ENCODE results near the gene DLG2. TPM values are rescaled to one million over a fixed set of nuclear protein-coding genes. Genes with fewer than 3 reads are reported as not detected.

DLG2 gene
- total RNA-seq, 3 donors from 2014 or later (not counting 1 experiment from before 2014, with no cell fraction given) = 1.7 to 2.9 (median 2.2) TPM

DNA sequence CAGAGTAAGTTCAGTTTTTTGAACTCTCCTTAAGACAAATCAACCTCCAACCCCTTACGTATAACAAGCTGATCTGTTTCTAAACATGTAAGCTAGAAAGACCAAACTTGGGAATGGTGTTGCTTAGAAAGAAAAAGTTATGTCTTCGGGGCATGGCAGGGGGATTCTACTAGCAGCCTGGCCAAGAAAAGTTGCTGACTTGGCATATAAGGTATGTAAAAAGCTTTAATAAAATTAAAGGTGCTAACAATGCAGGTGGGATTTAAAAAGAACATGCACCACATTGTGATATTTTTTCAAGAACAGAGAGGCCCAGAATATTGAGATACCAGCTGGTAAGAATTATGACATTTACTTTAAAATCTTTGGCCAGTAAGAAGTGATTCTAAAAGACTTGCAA lies 1929.6 kb downstream of the DLG2 start:
- Histone ChIP-seq H3K36me3 (ENCODE audit: control insufficient read depth, insufficient read depth, low read length) (no peaks in the 10 kb centered on the region), H3K27ac (ENCODE audit: low read length) (no peak overlapping the region), H3K4me3 (ENCODE audit: low read length) (no peak overlapping the region), H3K9me3 (ENCODE audit: control insufficient read depth, insufficient read depth, low read length) (peaks cover 3% of the 10 kb centered on the region), H3K4me1 (ENCODE audit: control insufficient read depth, insufficient read depth, low read length) (no peaks in the 10 kb centered on the region), H3K27me3 (ENCODE audit: control insufficient read depth, insufficient read depth, low read length) (no peaks in the 10 kb centered on the region)
- H3K4me1 Mint-ChIP-seq = no peaks in the 10 kb centered on the region
- H3K27me3 Mint-ChIP-seq (ENCODE audit: low read depth in 2 of 2) = no peaks in the 10 kb centered on the region
- H3K27ac Mint-ChIP-seq = no peak overlapping the region
- WGBS (ENCODE audit: insufficient coverage) = 95% methylated on average over 1 of the region's 2 CpGs
- intact Hi-C loops (cut with micrococcal nuclease) = no loop called here
- H3K9me3 Mint-ChIP-seq = peaks cover 6 to 11% of the 10 kb centered on the region in 2 donors
- TF ChIP-seq, protein P1, sequence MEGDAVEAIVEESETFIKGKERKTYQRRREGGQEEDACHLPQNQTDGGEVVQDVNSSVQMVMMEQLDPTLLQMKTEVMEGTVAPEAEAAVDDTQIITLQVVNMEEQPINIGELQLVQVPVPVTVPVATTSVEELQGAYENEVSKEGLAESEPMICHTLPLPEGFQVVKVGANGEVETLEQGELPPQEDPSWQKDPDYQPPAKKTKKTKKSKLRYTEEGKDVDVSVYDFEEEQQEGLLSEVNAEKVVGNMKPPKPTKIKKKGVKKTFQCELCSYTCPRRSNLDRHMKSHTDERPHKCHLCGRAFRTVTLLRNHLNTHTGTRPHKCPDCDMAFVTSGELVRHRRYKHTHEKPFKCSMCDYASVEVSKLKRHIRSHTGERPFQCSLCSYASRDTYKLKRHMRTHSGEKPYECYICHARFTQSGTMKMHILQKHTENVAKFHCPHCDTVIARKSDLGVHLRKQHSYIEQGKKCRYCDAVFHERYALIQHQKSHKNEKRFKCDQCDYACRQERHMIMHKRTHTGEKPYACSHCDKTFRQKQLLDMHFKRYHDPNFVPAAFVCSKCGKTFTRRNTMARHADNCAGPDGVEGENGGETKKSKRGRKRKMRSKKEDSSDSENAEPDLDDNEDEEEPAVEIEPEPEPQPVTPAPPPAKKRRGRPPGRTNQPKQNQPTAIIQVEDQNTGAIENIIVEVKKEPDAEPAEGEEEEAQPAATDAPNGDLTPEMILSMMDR (IDR thresholded peaks at IDR 0.05) = no peak
- no peak for ATAC-seq
- no peak overlapping the region for H3K4me3 Mint-ChIP-seq
- H3K36me3 Mint-ChIP-seq = no peaks in the 10 kb centered on the region
- DNase-seq = no peak

DNA sequence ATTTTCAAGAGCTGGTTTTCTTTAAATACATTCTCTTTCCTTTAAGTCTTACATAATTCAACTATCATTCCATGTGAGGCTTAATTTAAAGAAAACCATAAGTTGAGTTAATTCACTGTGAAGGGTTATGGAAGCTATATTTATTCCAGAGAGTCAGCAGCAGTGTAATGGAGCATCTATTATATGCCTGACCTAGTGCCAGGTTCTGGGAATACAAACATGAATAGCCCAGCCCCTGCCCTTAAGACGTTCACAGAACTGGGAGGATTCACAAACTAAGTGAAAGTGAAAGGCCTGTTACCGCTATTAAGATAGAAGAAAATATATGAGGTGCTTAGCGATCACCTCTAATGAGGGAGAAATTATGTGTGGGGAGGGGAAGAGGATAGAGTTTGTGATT lies 1932.1 kb downstream of the DLG2 start:
- 92% methylated on average over 3 of the region's 3 CpGs for WGBS (ENCODE audit: insufficient coverage)
- H3K4me1 Mint-ChIP-seq = no peaks in the 10 kb centered on the region
- H3K36me3 Mint-ChIP-seq = no peaks in the 10 kb centered on the region
- no peak overlapping the region for H3K27ac ChIP-seq (ENCODE audit: low read length)
- no peak for DNase-seq
- no peak overlapping the region for H3K4me3 Mint-ChIP-seq
- no peak overlapping the region for H3K4me3 ChIP-seq (ENCODE audit: low read length)
- H3K9me3 ChIP-seq (ENCODE audit: control insufficient read depth, insufficient read depth, low read length) = peaks cover 3% of the 10 kb centered on the region
- intact Hi-C loops (cut with micrococcal nuclease) = no loop called here
- H3K4me1 ChIP-seq (ENCODE audit: control insufficient read depth, insufficient read depth, low read length) = no peaks in the 10 kb centered on the region
- peaks cover 6 to 8% of the 10 kb centered on the region in 2 donors for H3K9me3 Mint-ChIP-seq
- TF ChIP-seq, protein P1 (IDR thresholded peaks at IDR 0.05) = no peak
- H3K27me3 ChIP-seq (ENCODE audit: control insufficient read depth, insufficient read depth, low read length) = no peaks in the 10 kb centered on the region
- no peaks in the 10 kb centered on the region for H3K36me3 ChIP-seq (ENCODE audit: control insufficient read depth, insufficient read depth, low read length)
- no peak for ATAC-seq
- no peaks in the 10 kb centered on the region for H3K27me3 Mint-ChIP-seq (ENCODE audit: low read depth in 2 of 2)
- H3K27ac Mint-ChIP-seq = no peak overlapping the region

DNA sequence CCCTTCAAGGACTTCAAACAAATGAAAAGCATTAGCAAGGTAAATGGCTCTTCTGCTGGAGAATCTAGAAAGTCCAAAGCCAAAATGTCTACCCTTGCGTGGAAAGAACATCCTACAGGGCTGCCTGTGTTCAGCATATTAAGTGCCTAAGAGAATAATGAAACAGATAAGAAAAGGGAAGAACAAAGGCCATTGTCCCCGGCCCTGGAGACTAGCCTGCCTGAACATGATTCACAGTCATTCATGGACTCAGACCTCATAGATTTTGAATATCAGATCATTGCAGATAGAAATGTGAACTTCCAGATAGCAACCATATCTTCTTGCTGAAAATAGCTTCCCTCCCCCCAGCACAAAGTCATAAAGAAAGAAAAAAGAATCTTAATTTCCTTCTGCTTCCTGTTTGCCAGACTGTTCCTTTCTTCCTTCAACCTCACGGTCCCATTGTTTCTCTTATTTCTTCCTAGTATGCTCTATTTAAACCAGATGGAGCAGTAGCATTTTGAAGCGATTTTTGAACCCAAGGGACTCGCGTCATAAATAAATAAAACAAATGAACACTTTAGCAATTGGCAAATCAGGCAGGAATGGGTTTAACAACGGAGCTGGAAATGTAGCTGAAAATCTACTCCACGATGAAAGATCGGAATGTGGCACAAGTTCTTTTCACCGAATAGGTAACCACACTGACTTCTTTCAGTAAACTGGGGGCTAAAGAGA lies 1932.8 kb downstream of the DLG2 start:
- ATAC-seq (no peak), DNase-seq (no peak)
- 60% methylated on average over 10 of the region's 10 CpGs for WGBS (ENCODE audit: insufficient coverage)
- H3K4me3 Mint-ChIP-seq = no peak overlapping the region
- intact Hi-C loops (cut with micrococcal nuclease) = no loop called here
- peaks cover 6% of the 10 kb centered on the region in 2 donors for H3K9me3 Mint-ChIP-seq
- no peaks in the 10 kb centered on the region for H3K4me1 Mint-ChIP-seq
- no peaks in the 10 kb centered on the region for H3K4me1 ChIP-seq (ENCODE audit: control insufficient read depth, insufficient read depth, low read length)
- H3K27me3 ChIP-seq (ENCODE audit: control insufficient read depth, insufficient read depth, low read length) = no peaks in the 10 kb centered on the region
- peaks cover 3% of the 10 kb centered on the region for H3K9me3 ChIP-seq (ENCODE audit: control insufficient read depth, insufficient read depth, low read length)
- no peaks in the 10 kb centered on the region for H3K27me3 Mint-ChIP-seq (ENCODE audit: low read depth in 2 of 2)
- TF ChIP-seq, protein P1 (IDR thresholded peaks at IDR 0.05) = no peak
- H3K36me3 ChIP-seq (ENCODE audit: control insufficient read depth, insufficient read depth, low read length) = no peaks in the 10 kb centered on the region
- no peak overlapping the region for H3K27ac ChIP-seq (ENCODE audit: low read length)
- H3K27ac Mint-ChIP-seq = no peak overlapping the region
- no peaks in the 10 kb centered on the region for H3K36me3 Mint-ChIP-seq
- H3K4me3 ChIP-seq (ENCODE audit: low read length) = no peak overlapping the region
